ENCODE measurements around the gene SMAD1.
"Not testable (repeated sequence)": the region's sequence is repeated elsewhere in the genome, so short reads cannot be mapped to it uniquely, and the experiment has no call there.

Gene SMAD1

DNA sequence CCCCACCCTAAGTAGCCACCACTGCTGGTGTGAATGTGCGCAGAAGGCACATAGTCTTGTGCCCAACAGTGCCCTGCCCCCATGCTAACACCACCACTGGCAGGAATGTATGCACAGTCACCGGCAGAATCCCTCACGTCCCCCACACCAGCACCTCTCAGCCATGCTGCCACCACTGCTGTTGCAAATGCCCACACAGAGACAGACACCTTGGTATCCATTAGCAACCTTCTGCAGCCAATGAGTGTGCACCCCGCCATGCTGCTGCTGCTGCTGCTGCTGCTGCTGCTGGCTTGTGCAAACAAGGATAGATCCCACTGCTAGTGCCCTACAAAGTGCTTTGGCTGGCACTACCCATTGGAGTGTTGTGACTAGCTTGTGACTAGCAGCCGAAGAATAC, 85.1 kb downstream of the SMAD1 start:
- DNase-seq: no peak

DNA sequence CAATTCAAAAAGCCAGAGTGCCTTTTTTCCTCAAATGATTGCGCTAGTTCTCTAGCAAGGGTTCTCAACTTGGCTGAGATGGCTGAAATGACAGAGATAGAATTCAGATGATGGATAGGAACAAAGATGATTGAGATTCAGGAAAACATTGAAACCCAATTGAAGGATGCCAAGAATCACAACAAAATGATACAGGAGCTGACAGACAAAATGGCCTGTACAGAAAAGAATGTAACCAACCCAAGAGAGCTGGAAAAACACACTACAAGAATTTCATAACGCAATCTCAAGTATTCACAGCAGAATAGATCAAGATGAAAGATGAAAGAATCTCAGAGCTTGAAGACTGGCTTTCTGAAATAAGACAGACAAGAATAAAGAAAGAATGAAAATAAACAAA, 85.9 kb downstream of the SMAD1 start:
- no peak for DNase-seq

GRCh38 chr4:145574546-145574945, 92.9 kb downstream of the SMAD1 start:
- DNase-seq: not testable (repeated sequence)

GRCh38 chr4:145580906-145581305, 99.3 kb downstream of the SMAD1 start:
- no peak for DNase-seq

DNA sequence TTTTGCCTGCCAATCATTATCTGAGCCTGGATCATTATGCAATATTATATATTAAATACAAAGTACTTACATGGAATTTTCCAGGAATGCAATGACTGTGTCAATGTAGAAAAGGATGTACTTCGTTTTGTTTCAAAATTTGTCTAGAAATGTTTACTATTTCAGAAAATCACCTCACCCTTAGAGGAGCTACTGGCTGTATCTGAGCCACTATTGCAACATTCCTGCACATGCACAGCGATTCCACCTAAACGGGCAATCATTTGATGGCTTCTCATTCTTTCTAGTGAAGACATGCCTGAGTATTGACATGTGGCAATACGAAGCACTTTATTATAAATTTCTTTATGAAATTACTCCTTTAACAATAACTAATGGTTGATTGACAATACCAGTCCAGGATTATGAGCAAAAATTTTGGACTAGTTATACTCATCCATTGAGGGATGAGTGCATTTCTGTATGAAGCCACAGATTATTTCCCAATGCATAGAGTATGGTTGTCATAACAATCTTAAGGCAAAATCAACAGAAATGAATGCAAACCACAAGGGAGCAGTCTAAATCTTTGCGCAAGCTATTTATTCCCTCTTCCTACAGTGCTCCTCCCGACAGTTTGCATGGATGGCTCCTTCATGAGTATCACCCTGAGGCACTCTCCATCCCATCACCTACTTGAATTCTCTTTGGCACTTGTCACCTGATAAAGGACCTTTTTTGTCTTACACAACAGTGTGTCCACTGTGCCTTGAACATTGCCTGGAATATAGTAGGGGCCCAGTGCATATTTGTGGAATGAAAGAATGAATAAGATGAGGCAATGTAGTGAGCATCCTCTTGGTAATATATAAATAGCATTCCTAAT, 101.8 kb downstream of the SMAD1 start:
- DNase-seq: no peak

GRCh38 chr4:145587088-145587754, 105.6 kb downstream of the SMAD1 start:
- DNase-seq: no peak

DNA sequence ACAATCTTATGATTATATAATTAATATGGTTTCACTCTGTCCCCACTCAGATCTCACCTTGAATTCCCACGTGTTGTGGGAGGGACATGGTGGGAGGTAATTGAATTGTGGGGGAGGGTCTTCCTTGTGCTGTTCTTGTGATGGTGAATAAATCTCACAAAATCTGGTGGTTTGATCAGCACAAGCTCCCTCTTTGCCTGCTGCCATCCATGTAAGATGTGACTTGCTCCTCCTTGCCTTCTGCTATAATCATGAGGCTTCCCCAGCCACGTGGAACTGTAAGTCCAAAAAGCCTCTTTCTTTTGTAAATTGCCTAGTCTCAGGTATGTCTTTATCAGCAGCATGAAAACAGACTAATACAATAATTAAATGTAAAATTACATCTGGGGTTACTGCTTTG, 107.7 kb downstream of the SMAD1 start:
- not testable (repeated sequence) for DNase-seq

GRCh38 chr4:145589916-145590702, 108.5 kb downstream of the SMAD1 start:
- DNase-seq: no peak

DNA sequence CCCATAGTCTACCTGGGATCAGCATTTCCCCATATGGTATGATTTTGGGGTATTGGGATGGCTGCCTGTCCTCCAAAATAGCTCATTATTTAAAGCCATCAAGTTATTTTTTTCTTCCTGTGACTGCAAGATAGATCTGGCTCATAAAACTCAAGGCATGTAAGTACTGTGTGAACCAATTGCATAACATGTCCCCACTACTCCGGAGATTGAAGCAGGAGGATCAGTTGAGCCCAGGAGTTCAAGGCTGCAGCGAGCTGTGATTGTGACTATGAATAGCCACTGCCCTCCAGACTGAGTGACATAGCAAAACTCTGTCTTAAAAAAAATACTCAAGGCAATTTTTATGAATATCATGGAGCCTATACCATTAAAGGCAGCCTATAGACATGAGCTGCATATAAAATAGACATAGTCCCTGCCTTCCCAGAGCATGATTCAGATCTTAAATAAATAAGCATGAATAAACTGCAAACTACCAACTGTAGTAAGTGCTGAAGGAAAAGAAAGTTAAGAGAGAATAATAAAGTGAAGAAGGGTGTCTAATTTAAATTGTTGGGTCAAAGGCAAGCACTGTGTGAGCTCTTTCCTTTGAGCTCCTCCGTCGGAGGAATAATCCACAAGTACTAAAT, 120.6 kb downstream of the SMAD1 start:
- DNase-seq: no peak

DNA sequence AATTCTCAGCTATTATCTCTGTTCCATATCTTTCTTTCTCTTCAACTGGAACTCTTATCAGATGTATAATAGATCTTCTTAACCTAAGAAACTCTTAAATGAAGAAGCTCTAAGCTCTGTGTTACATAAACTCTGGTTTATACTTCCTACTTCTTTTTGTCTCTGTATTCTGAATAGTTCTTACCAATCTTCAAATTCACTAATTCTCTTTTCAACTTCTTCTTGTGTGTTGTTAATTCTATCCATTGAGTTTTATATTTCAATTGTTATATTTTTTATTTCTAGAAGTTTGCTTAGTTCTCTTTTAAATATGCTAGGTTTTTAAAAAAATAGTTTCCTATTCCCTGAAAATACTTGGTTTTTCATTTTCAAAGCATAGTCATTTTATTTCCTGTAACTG, 124.3 kb downstream of the SMAD1 start:
- DNase-seq: no peak

Data from stimulated activated naive CD4-positive, alpha-beta T cell treated with Interleukin-2 at 50 U/mL for 16 hours (primary cell).